ENCODE data around the gene SPAG5. TPM values are rescaled to one million over a fixed set of nuclear protein-coding genes. Genes with fewer than 3 reads are reported as not detected.
A peak's percentile ranks its signal among the peaks of the same experiment; 100 is the strongest.
"Not testable (repeated sequence)": the region's sequence is repeated elsewhere in the genome, so short reads cannot be mapped to it uniquely, and the experiment has no call there.

The SPAG5 gene
- polyA plus RNA-seq, 4 donors, result 43.5 to 46.9 (median 45.2) TPM

- no peak for DNase-seq (ENCODE audit: low read depth in 4 of 4, low spot score in 3 of 4)
Measured at GRCh38 chr17:28612531-28612930, 13.7 kb upstream of the SPAG5 start.

GRCh38 chr17:28610376-28610775 lies 11.6 kb upstream of the SPAG5 start:
- no peak for DNase-seq (ENCODE audit: low read depth in 4 of 4, low spot score in 3 of 4)

GRCh38 chr17:28604031-28604430 lies 5.2 kb upstream of the SPAG5 start:
- not testable (repeated sequence) for DNase-seq (ENCODE audit: low read depth in 4 of 4, low spot score in 3 of 4)

GRCh38 chr17:28599311-28600184 lies 723 bp upstream of the SPAG5 start:
- DNase-seq (ENCODE audit: low read depth in 4 of 4, low spot score in 3 of 4), result peak in 2 of 4 donors; percentile 32 to 39

- peak in 1 of 4 donors; percentile 9 for DNase-seq (ENCODE audit: low read depth in 4 of 4, low spot score in 3 of 4)
Measured at GRCh38 chr17:28598389-28598788, 436 bp downstream of the SPAG5 start.

- no peak for DNase-seq (ENCODE audit: low read depth in 4 of 4, low spot score in 3 of 4)
Measured at GRCh38 chr17:28597606-28598383, 1.0 kb downstream of the SPAG5 start.

GRCh38 chr17:28592260-28592659 lies 6.6 kb downstream of the SPAG5 start:
- no peak for DNase-seq (ENCODE audit: low read depth in 4 of 4, low spot score in 3 of 4)

- no peak for DNase-seq (ENCODE audit: low read depth in 4 of 4, low spot score in 3 of 4)
Measured at GRCh38 chr17:28585851-28586250, 13.0 kb downstream of the SPAG5 start.

- DNase-seq (ENCODE audit: low read depth in 4 of 4, low spot score in 3 of 4), result no peak
Measured at GRCh38 chr17:28584434-28584833, 14.4 kb downstream of the SPAG5 start.

- DNase-seq (ENCODE audit: low read depth in 4 of 4, low spot score in 3 of 4), result no peak
Measured at GRCh38 chr17:28582513-28582912, 16.3 kb downstream of the SPAG5 start.

GRCh38 chr17:28580959-28581358 lies 17.9 kb downstream of the SPAG5 start:
- DNase-seq (ENCODE audit: low read depth in 4 of 4, low spot score in 3 of 4), result no peak

GRCh38 chr17:28579526-28579925 lies 19.3 kb downstream of the SPAG5 start:
- DNase-seq (ENCODE audit: low read depth in 4 of 4, low spot score in 3 of 4), result no peak

GRCh38 chr17:28578246-28579195 lies 20.3 kb downstream of the SPAG5 start:
- DNase-seq (ENCODE audit: low read depth in 4 of 4, low spot score in 3 of 4), result no peak

GRCh38 chr17:28577466-28577824 lies 21.4 kb downstream of the SPAG5 start:
- DNase-seq (ENCODE audit: low read depth in 4 of 4, low spot score in 3 of 4), result no peak

GRCh38 chr17:28576758-28577465 lies 21.9 kb downstream of the SPAG5 start, which contains the start of gene ALDOC:
Gene ALDOC (minus strand): TSS chr17:28576895. CDS start chr17:28575532, 1,363 bp downstream.
- DNase-seq (ENCODE audit: low read depth in 4 of 4, low spot score in 3 of 4), result peak; percentile 76 to 83 (median 80)

GRCh38 chr17:28576016-28576415 lies 22.8 kb downstream of the SPAG5 start:
- DNase-seq (ENCODE audit: low read depth in 4 of 4, low spot score in 3 of 4), result not testable (repeated sequence)

- no peak for DNase-seq (ENCODE audit: low read depth in 4 of 4, low spot score in 3 of 4)
Measured at GRCh38 chr17:28575126-28575795, 23.6 kb downstream of the SPAG5 start.

- DNase-seq (ENCODE audit: low read depth in 4 of 4, low spot score in 3 of 4), result no peak
Measured at GRCh38 chr17:28574526-28574925, 24.3 kb downstream of the SPAG5 start.

GRCh38 chr17:28573966-28574480 lies 24.8 kb downstream of the SPAG5 start:
- no peak for DNase-seq (ENCODE audit: low read depth in 4 of 4, low spot score in 3 of 4)
